Activated CD4-positive, alpha-beta T cell treated with anti-CD3 and anti-CD28 coated beads for 36 hours (primary cell): ENCODE results near the gene XIAP. TPM values are rescaled to one million over a fixed set of nuclear protein-coding genes. Genes with fewer than 3 reads are reported as not detected.
"Not testable (repeated sequence)": the region's sequence is repeated elsewhere in the genome, so short reads cannot be mapped to it uniquely, and the experiment has no call there.

Experiments used
- ATAC-seq: fragments of 200-7000 bp; cut with Tn5 transposase; one replicate; pipeline ENCODE4 v1.10.0; 2021; ENCODE audit warnings: mild to moderate bottlenecking, moderate library complexity
- CTCF ChIA-PET: fragments of 350-600 bp; sonication (Branson Sonifier 250); formaldehyde crosslinking; loops from one replicate; lab custom pipeline; 2021; ENCODE audit warnings: antibody characterized with exemption; lab: Charles Lee
- POLR2A ChIA-PET: fragments of 350-600 bp; sonication (Branson Sonifier 250); formaldehyde crosslinking; loops from one replicate; lab custom pipeline; 2021; ENCODE audit warnings: antibody characterized with exemption, inconsistent platforms; lab: Charles Lee
- DNase-seq: peaks from one replicate; pipeline ENCODE4 v3.0.0-alpha.2; 2020
- H3K27ac Mint-ChIP-seq: one replicate; pipeline ENCODE4 v1.8.0; 2021; ENCODE audit warnings: mixed read lengths
- H3K27me3 Mint-ChIP-seq: one replicate; pipeline ENCODE4 v1.8.0; 2021; ENCODE audit warnings: mixed read lengths
- H3K36me3 Mint-ChIP-seq: one replicate; pipeline ENCODE4 v1.8.0; 2021; ENCODE audit warnings: low read depth, mixed read lengths
- H3K4me1 Mint-ChIP-seq: one replicate; pipeline ENCODE4 v1.8.0; 2021; ENCODE audit warnings: mixed read lengths
- H3K4me3 Mint-ChIP-seq: one replicate; pipeline ENCODE4 v1.8.0; 2021; ENCODE audit warnings: mild to moderate bottlenecking, moderate library complexity, mixed read lengths
- H3K9me3 Mint-ChIP-seq: one replicate; pipeline ENCODE4 v1.8.0; 2021; ENCODE audit warnings: low read depth, mixed read lengths
- intact Hi-C, 2 experiments: fragments of 100-400 bp; cut with DNase I in 1 of 2; cut with micrococcal nuclease in 1 of 2; formaldehyde crosslinking; loops; one replicate each; pipeline versions ENCODE4 v1.14.2 to v1.15.1; 2022 to 2024; cut with DNase I, micrococcal nuclease
- total RNA-seq, 2 experiments: library from RNA; stranded (reverse); gene quantifications; one replicate each; pipeline ENCODE4 v1.2.3, GENCODE V29; 2021

Gene XIAP
- total RNA-seq, 2 experiments from 2014 or later = 22.8 to 27.7 TPM

GRCh38 chrX:123845129-123845528, 14.7 kb upstream of the XIAP start:
- POLR2A ChIA-PET, H3K4me1 Mint-ChIP-seq, H3K36me3 Mint-ChIP-seq, CTCF ChIA-PET, H3K9me3 Mint-ChIP-seq, H3K27me3 Mint-ChIP-seq, H3K27ac Mint-ChIP-seq, ATAC-seq, DNase-seq, H3K4me3 Mint-ChIP-seq, intact Hi-C loops: not testable (repeated sequence)

- no peak for ATAC-seq
- Mint-ChIP-seq H3K27me3 (no peaks in the 10 kb centered on the region), H3K36me3 (no peaks in the 10 kb centered on the region)
These were observed 13.2 kb upstream of the XIAP start for GRCh38 chrX:123846577-123847038.

GRCh38 chrX:123847056-123847455, 12.8 kb upstream of the XIAP start:
- no peak for ATAC-seq
- POLR2A ChIA-PET = no interaction called here
- no peaks in the 10 kb centered on the region for H3K9me3 Mint-ChIP-seq
- CTCF ChIA-PET = interaction anchor here (0.6 kb wide), 2 partner anchors 23 to 1359 kb away, joined by 3 read pairs; no protein-coding TSS in a partner anchor
- no peaks in the 10 kb centered on the region for H3K36me3 Mint-ChIP-seq
- no peak overlapping the region for H3K4me3 Mint-ChIP-seq
- H3K4me1 Mint-ChIP-seq = peaks cover 3% of the 10 kb centered on the region
- no peaks in the 10 kb centered on the region for H3K27me3 Mint-ChIP-seq
- H3K27ac Mint-ChIP-seq = no peak overlapping the region
- intact Hi-C loops = no loop called here
- DNase-seq = no peak

More at GRCh38 chrX:123846577-123847038, 13.2 kb upstream of the XIAP start:
- Mint-ChIP-seq H3K27ac (no peak overlapping the region), H3K4me1 (peaks cover 3% of the 10 kb centered on the region), H3K4me3 (no peak overlapping the region), H3K9me3 (no peaks in the 10 kb centered on the region)
- ChIA-PET CTCF (no interaction called here), POLR2A (no interaction called here)
- no peak for DNase-seq
- intact Hi-C loops = no loop called here

GRCh38 chrX:123849096-123849495, 10.8 kb upstream of the XIAP start:
- Mint-ChIP-seq H3K4me1 (peaks cover 6% of the 10 kb centered on the region), H3K4me3 (no peak overlapping the region), H3K27me3 (no peaks in the 10 kb centered on the region), H3K27ac (no peak overlapping the region), H3K9me3 (no peaks in the 10 kb centered on the region), H3K36me3 (no peaks in the 10 kb centered on the region)
- intact Hi-C loops = no loop called here
- DNase-seq (no peak), ATAC-seq (no peak)
- ChIA-PET POLR2A (no interaction called here), CTCF (no interaction called here)

GRCh38 chrX:123849906-123850305, 9.9 kb upstream of the XIAP start:
- H3K4me3 Mint-ChIP-seq = not testable (repeated sequence)

GRCh38 chrX:123851079-123851478, 8.8 kb upstream of the XIAP start:
- DNase-seq (no peak), ATAC-seq (no peak)
- Mint-ChIP-seq H3K27ac (no peak overlapping the region), H3K9me3 (no peaks in the 10 kb centered on the region), H3K4me3 (no peak overlapping the region), H3K27me3 (no peaks in the 10 kb centered on the region), H3K36me3 (no peaks in the 10 kb centered on the region), H3K4me1 (peaks cover 11% of the 10 kb centered on the region)
- ChIA-PET POLR2A (no interaction called here), CTCF (no interaction called here)
- intact Hi-C loops = no loop called here

More at GRCh38 chrX:123849906-123850305, 9.9 kb upstream of the XIAP start:
- peaks cover 11% of the 10 kb centered on the region for H3K4me1 Mint-ChIP-seq
- H3K27me3 Mint-ChIP-seq, CTCF ChIA-PET, H3K9me3 Mint-ChIP-seq, DNase-seq, intact Hi-C loops, POLR2A ChIA-PET, H3K36me3 Mint-ChIP-seq, H3K27ac Mint-ChIP-seq, ATAC-seq: not testable (repeated sequence)

- intact Hi-C loops = loop anchor here in 1 of 2 experiments (1.0 kb wide), 1 partner anchor 18 kb away; no protein-coding TSS in a partner anchor
- peak; percentile 38 for DNase-seq
These were observed 5.5 kb upstream of the XIAP start for GRCh38 chrX:123854329-123854728.

GRCh38 chrX:123859409-123859845, 426 bp upstream of the XIAP start:
- ATAC-seq (peak; percentile 6), DNase-seq (no peak)
- no peaks in the 10 kb centered on the region for H3K27me3 Mint-ChIP-seq
- ChIA-PET CTCF (interaction anchor here (0.6 kb wide), 1 partner anchor 12 kb away, joined by 3 read pairs; no protein-coding TSS in a partner anchor), POLR2A (no interaction called here)
- intact Hi-C loops = loop anchor here in 1 of 2 experiments (1.0 kb wide), 1 partner anchor 20 kb away; no protein-coding TSS in a partner anchor
- H3K4me1 Mint-ChIP-seq = peaks cover 10% of the 10 kb centered on the region
- no peaks in the 10 kb centered on the region for H3K9me3 Mint-ChIP-seq
- peaks cover 3% of the 10 kb centered on the region for H3K36me3 Mint-ChIP-seq
- peak overlapping the region; percentile 88 for H3K27ac Mint-ChIP-seq
- peak overlapping the region; percentile 83 for H3K4me3 Mint-ChIP-seq

More at GRCh38 chrX:123854329-123854728, 5.5 kb upstream of the XIAP start:
- Mint-ChIP-seq H3K4me3 (no peak overlapping the region), H3K9me3 (no peaks in the 10 kb centered on the region), H3K27me3 (no peaks in the 10 kb centered on the region), H3K36me3 (no peaks in the 10 kb centered on the region), H3K27ac (no peak overlapping the region), H3K4me1 (peaks cover 13% of the 10 kb centered on the region)
- ATAC-seq = peak; percentile 84
- ChIA-PET CTCF (interaction anchor here (0.8 kb wide), 1 partner anchor 22 kb away, joined by 4 read pairs; no protein-coding TSS in a partner anchor), POLR2A (no interaction called here)

GRCh38 chrX:123860983-123861382, 1.1 kb downstream of the XIAP start:
- peaks cover 11% of the 10 kb centered on the region for H3K4me1 Mint-ChIP-seq
- CTCF ChIA-PET = interaction anchor here (1.1 kb wide), 1 partner anchor 9 kb away, joined by 3 read pairs; no protein-coding TSS in a partner anchor
- no peak for ATAC-seq
- POLR2A ChIA-PET = interaction anchor here (0.7 to 1.3 kb wide), 2 partner anchors 8 to 28 kb away, joined by 3 to 5 read pairs; no protein-coding TSS in a partner anchor
- no peak for DNase-seq
- H3K9me3 Mint-ChIP-seq = no peaks in the 10 kb centered on the region
- H3K36me3 Mint-ChIP-seq = peaks cover 5% of the 10 kb centered on the region
- H3K27ac Mint-ChIP-seq = peak overlapping the region; percentile 88
- H3K27me3 Mint-ChIP-seq = no peaks in the 10 kb centered on the region
- intact Hi-C loops = loop anchor here in 1 of 2 experiments (1.0 kb wide), 1 partner anchor 99 kb away; no protein-coding TSS in a partner anchor
- H3K4me3 Mint-ChIP-seq = peak overlapping the region; percentile 83

GRCh38 chrX:123869488-123869887, 9.6 kb downstream of the XIAP start:
- Mint-ChIP-seq H3K27me3 (no peaks in the 10 kb centered on the region), H3K27ac (peak overlapping the region; percentile 37), H3K4me3 (no peak overlapping the region), H3K4me1 (peaks cover 19% of the 10 kb centered on the region), H3K36me3 (peaks cover 14% of the 10 kb centered on the region), H3K9me3 (no peaks in the 10 kb centered on the region)
- ChIA-PET POLR2A (interaction anchor here (0.8 to 1.5 kb wide), 2 partner anchors 9 to 10 kb away, joined by 4 to 5 read pairs; no protein-coding TSS in a partner anchor), CTCF (interaction anchor here (0.6 to 2.3 kb wide), 4 partner anchors 9 to 181 kb away, joined by 3 to 12 read pairs (median 3); no protein-coding TSS in a partner anchor)
- ATAC-seq = peak; percentile 98
- intact Hi-C loops = loop anchor here in 1 of 2 experiments (1.0 kb wide), 1 partner anchor 9 kb away; no protein-coding TSS in a partner anchor
- no peak for DNase-seq

GRCh38 chrX:123871309-123871708, 11.5 kb downstream of the XIAP start:
- H3K4me1 Mint-ChIP-seq = peaks cover 19% of the 10 kb centered on the region

GRCh38 chrX:123873956-123874355, 14.1 kb downstream of the XIAP start:
- ATAC-seq = no peak
- H3K4me3 Mint-ChIP-seq = no peak overlapping the region
- peaks cover 29% of the 10 kb centered on the region for H3K4me1 Mint-ChIP-seq
- intact Hi-C loops = no loop called here
- peaks cover 8% of the 10 kb centered on the region for H3K36me3 Mint-ChIP-seq
- DNase-seq = no peak
- ChIA-PET CTCF (no interaction called here), POLR2A (no interaction called here)
- H3K27ac Mint-ChIP-seq = no peak overlapping the region
- no peaks in the 10 kb centered on the region for H3K27me3 Mint-ChIP-seq
- no peaks in the 10 kb centered on the region for H3K9me3 Mint-ChIP-seq

More at GRCh38 chrX:123871309-123871708, 11.5 kb downstream of the XIAP start:
- Mint-ChIP-seq H3K9me3 (no peaks in the 10 kb centered on the region), H3K4me3 (no peak overlapping the region), H3K36me3 (peaks cover 11% of the 10 kb centered on the region), H3K27me3 (no peaks in the 10 kb centered on the region), H3K27ac (no peak overlapping the region)
- POLR2A ChIA-PET = no interaction called here
- ATAC-seq (no peak), DNase-seq (no peak)
- intact Hi-C loops = no loop called here
- CTCF ChIA-PET = interaction anchor here (0.6 to 2.3 kb wide), 2 partner anchors 38 to 136 kb away, joined by 3 to 12 read pairs; no protein-coding TSS in a partner anchor
